Measurements from ENCODE around the gene KXD1. TPM values are rescaled to one million over a fixed set of nuclear protein-coding genes. Genes with fewer than 3 reads are reported as not detected.
"Not testable (repeated sequence)": the region's sequence is repeated elsewhere in the genome, so short reads cannot be mapped to it uniquely, and the experiment has no call there.

KXD1 gene
- total RNA-seq, 1 donor from 2014 or later: 128 TPM

DNA sequence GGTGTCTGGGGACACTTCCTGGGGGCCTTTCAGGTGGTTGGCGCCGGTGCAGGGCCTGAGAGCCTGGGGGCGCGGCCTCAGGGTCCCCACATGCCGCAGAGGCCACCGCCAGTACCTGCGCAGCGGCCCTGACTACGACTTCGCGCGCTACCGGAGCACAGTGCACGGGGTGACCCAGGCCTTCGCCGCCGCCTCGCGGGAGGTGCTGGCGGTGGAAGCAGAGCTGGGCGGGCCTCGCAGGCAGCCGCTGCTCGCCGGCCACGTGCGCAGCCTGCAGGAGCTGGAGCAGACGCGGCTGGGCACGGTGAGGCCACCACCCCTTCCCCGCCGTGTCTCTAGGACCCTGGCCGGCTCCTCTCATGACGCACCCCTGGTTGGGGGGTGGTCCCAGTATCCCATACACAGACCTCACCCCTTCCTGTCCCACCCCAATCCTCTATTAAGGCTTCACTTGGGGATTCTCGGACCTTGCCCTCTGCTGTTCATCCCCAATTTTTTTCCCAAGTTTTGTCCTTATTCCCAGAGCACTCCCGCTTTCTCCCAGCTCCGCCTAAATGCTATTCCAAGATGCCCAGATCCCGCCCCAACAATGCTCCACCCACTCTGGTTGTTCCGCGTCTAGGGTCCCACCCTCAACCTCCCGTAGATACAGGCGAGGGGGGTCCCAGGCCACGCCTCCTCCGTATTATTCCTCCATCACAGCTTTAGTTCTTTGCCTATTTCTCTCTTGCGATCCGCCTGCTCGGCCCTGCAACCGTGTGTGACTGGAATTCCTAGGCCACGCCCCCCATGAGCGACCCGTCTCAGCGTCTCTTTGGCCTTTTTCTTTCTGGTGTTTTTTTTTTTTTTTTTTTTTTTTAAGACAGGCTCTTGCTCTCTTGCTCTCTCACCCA is 32.0 kb downstream of the KXD1 start:
- TF ChIP-seq, protein P1, sequence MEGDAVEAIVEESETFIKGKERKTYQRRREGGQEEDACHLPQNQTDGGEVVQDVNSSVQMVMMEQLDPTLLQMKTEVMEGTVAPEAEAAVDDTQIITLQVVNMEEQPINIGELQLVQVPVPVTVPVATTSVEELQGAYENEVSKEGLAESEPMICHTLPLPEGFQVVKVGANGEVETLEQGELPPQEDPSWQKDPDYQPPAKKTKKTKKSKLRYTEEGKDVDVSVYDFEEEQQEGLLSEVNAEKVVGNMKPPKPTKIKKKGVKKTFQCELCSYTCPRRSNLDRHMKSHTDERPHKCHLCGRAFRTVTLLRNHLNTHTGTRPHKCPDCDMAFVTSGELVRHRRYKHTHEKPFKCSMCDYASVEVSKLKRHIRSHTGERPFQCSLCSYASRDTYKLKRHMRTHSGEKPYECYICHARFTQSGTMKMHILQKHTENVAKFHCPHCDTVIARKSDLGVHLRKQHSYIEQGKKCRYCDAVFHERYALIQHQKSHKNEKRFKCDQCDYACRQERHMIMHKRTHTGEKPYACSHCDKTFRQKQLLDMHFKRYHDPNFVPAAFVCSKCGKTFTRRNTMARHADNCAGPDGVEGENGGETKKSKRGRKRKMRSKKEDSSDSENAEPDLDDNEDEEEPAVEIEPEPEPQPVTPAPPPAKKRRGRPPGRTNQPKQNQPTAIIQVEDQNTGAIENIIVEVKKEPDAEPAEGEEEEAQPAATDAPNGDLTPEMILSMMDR (conservative IDR thresholded peaks at IDR 0.05; ENCODE audit: low read depth, low read length): no peak
- no peak for DNase-seq (ENCODE audit: low read depth)
- peak overlapping the region; percentile 91 for H3K4me3 ChIP-seq (ENCODE audit: low read depth, low read length)

DNA sequence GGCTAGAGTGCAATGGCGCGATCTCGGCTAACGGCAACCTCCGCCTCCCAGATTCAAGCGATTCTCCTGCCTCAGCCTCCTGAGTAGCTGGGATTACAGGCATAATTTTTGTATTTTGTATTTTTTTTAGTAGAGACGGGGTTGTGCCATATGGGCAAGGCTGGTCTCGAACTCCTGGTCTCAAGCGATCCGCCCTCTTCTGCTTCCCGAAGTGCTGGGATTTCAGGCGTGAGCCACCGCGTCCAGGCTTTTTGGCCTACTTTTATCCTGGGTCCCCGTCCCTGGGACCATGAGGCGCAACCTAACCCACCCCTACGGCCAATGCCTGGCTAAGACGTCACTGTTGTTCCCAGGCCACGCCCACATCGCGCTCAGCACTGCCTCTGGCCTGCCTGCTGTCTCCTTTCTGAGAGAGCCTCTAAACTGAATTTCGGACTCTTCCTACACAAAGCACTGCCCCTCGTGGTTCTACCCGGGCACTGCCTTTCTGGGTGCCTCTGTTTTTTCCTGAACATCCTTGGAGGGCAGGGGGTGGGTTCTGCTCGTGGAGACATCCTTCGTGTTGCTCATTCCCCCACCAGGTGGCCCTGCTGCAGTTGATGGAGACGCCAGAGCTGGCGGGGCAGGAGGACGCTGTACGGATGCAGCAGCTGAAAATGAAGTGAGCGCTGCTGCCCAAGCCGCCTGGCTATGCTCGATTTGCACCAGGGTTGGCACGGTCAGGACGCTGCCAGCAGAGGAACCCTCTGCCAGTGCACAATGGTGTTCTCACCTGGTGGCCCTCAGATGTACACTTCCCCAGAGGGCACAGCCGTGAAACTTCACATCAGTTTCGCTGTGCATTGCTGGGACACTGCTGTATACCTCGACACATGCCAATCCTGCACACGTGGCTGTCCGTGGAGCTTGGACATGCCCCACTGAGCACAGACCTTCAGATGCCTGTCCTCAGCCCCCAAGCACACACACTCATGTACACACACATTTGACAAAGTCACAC is 32.9 kb downstream of the KXD1 start:
- no peak for DNase-seq (ENCODE audit: low read depth)
- TF ChIP-seq, protein P1 (conservative IDR thresholded peaks at IDR 0.05; ENCODE audit: low read depth, low read length): peak; percentile 8

DNA sequence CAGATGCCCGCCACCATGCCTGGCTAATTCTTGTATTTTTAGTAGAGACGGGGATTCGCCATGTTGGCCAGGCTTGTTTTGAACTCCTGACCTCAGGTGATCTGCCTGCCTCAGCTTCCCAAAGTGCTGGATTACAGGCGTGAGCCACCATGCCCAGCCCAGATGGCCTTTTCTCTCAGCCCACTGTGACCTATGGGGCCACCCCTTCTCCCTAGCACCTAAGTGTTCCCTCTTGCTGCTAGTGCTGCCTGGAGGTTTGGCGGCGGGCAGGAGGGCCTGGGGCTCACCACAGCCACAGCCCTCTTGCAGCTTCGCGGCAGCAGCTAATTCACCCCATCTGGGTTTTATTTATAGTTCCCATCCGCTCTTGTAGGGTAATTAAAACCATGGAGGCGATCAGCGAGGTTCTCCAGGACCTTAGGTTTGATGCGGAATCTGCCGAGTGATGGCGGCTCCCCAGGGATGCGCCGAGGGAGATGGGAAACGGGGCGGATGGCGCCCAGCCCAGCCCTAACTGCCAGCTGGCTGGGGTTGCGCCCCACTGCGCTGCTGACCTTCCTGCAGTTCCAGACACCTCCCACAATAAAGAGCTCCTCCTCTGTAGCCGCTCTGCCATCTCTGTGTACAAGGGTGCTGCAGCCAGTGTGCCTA is 34.2 kb downstream of the KXD1 start:
- no peak overlapping the region for H3K4me3 ChIP-seq (ENCODE audit: low read depth, low read length)
- DNase-seq (ENCODE audit: low read depth): no peak
- TF ChIP-seq, protein P1 (conservative IDR thresholded peaks at IDR 0.05; ENCODE audit: low read depth, low read length): no peak

More for the DNA sequence above, 32.9 kb downstream of the KXD1 start:
- H3K4me3 ChIP-seq (ENCODE audit: low read depth, low read length): no peak overlapping the region

DNA sequence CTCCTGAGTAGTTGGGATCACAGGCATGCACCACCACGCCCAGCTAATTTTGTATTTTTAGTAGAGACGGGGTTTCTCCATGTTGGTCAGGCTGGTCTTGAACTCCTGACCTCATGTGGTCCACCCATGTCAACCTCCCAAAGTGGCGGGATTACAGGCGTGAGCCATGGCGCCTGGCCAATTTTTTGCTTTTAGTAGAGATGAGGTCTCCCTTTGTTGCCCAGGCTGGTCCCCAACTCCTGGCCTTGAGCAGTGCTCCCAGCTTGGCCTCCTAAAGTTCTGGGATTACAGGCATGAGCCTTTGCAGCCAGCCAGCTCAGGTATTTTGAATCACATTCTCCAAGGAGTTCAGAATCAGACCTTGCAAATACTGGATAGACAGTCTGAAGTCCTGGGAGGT is 35.1 kb downstream of the KXD1 start:
- not testable (repeated sequence) for H3K4me3 ChIP-seq (ENCODE audit: low read depth, low read length); DNase-seq (ENCODE audit: low read depth)

DNA sequence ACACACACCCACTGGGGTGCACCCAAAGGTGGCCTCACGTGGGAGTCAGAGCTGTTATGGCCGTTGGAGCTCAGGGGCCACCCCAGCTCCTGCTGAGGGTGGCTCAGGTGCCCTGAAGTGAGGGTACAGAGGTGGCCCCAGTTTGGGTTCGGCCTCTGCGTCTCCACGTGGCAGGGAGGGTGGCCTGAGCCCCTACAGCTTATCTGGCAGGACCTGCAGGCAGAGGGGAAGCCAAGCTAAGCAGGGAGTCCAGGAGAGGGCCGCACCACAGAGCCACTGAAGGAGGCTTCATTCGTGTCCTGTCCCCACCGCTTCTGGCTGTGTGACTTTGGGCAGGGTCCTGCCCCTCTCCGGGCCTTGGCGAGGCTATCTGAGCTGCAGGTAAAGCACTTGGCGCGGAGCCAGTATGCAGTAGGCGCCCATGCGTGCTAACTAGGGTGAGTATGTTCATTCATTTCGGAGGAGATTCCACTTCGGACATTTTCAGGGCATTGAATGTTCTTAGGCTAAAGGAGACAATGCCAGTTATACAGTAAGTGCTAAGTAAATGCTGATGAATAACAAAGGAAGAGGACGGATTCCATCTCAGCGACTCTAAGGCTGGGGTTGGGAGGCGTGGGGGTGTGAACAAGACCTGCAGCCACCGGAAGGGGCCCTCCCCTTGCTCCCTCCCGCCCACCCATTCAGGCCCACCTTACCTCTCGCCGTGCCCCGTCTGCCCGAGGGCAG is 35.9 kb downstream of the KXD1 start:
- no peak for DNase-seq (ENCODE audit: low read depth)
- peak overlapping the region; percentile 46 for H3K4me3 ChIP-seq (ENCODE audit: low read depth, low read length)
- TF ChIP-seq, protein P1 (conservative IDR thresholded peaks at IDR 0.05; ENCODE audit: low read depth, low read length): no peak

DNA sequence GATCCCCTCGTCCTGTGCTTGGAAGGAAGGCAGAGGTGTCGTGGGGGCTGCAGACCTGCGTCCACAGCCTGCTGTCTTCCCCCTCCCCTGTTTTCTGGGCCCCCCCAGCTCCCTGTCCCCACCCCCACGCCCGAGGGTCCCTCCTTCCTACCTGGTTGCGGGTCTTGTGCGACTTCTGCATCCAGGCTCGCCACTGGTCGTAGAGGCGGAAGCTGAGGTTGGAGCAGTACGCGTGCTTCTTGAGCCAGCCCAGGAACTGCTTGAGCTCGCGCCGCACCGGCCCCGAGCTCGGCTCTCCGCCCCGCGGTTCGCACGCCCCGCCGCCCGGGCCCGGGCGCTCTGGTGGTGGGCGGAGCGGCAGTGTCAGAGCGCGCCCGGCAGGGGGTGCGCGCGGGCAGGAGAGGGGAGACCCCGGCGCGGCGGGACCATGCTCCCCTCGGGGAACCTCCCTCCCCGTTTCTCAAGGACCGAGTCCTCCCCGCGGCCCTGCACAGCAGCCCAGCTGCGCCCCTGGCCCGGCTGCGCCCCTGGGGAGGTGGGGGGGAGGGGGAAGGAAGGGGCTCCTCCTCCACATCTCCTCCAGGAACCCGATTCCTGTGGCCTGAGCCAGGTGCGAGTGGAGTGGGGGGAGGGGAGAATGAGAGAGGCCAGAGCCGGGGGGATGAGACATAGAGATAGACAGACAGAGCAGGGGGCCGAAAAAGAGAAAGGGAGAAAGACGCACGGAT is 36.6 kb downstream of the KXD1 start:
- TF ChIP-seq, protein P1 (conservative IDR thresholded peaks at IDR 0.05; ENCODE audit: low read depth, low read length): peak; percentile 62
- peak overlapping the region; percentile 46 for H3K4me3 ChIP-seq (ENCODE audit: low read depth, low read length)
- no peak for DNase-seq (ENCODE audit: low read depth)
